K562 treated with DMSO at 1 percent for 48 hours (cell line): ENCODE results near the gene MMP24OS. TPM values are rescaled to one million over a fixed set of nuclear protein-coding genes. Genes with fewer than 3 reads are reported as not detected.

Experiments used
- total RNA-seq: library from RNA; unstranded; fragments of 300-600 nt; gene quantifications from 2 replicates; pipeline ENCODE4 v1.2.3, GENCODE V29; 2022; ENCODE audit warnings: low replicate concordance; ENCODE audit errors: extremely low read depth

MMP24OS gene
- not detected in 2 replicates for total RNA-seq

GRCh38 chr20:35277531-35278395 is at the start of gene MMP24OS:
TSS of gene MMP24OS (minus strand) at chr20:35278122. CDS start at chr20:35277929, 193 bp downstream.

GRCh38 chr20:35291654-35292503 is 14.0 kb upstream of the MMP24OS start, which contains the start of gene FAM83C:
TSS of gene FAM83C (minus strand) at chr20:35292425. CDS start at chr20:35292304, 121 bp downstream.

GRCh38 chr20:35284267-35284991 is 6.5 kb upstream of the MMP24OS start, which contains the start of gene EIF6:
TSS of gene EIF6 (minus strand) at chr20:35284772. CDS start at chr20:35284487, 285 bp downstream.

Other genes with a start within 250 kb of the MMP24OS start
- not detected in 2 replicates for gene TRPC4AP, start 185.3 kb downstream of the MMP24OS start, total RNA-seq
- gene EDEM2, start 130.8 kb downstream of the MMP24OS start, total RNA-seq = not detected in 2 replicates
- gene PROCR, start 106.0 kb downstream of the MMP24OS start, total RNA-seq = 1,138 TPM in 1 of 2 replicates, not detected in the other
- not detected in 2 replicates for gene MMP24, start 51.4 kb downstream of the MMP24OS start, total RNA-seq
- gene EIF6, start 6.7 kb upstream of the MMP24OS start, total RNA-seq = not detected in 2 replicates
- not detected in 2 replicates for gene FAM83C, start 14.3 kb upstream of the MMP24OS start, total RNA-seq
- not detected in 2 replicates for gene UQCC1, start 133.9 kb upstream of the MMP24OS start, total RNA-seq
- gene GDF5, start 160.1 kb upstream of the MMP24OS start, total RNA-seq = not detected in 2 replicates
- not detected in 2 replicates for gene CEP250, start 177.5 kb upstream of the MMP24OS start, total RNA-seq